Stimulated activated CD4-positive, alpha-beta T cell treated with anti-CD3 and anti-CD28 coated beads, Interleukin-2, amount 100 ng/mL, for 24 hours (primary cell): ENCODE measurements around the gene PAMR1.

ENCODE experiments used
- DNase-seq, 2 donors: peaks; one replicate each; pipeline ENCODE4 v3.0.0-alpha.2; 2020

The PAMR1 gene

GRCh38 chr11:35393098-35393497, 132.3 kb downstream of the PAMR1 start:
- DNase-seq, result no peak

- DNase-seq, result peak; percentile 92 to 93
Observed at GRCh38 chr11:35391922-35392688, 133.3 kb downstream of the PAMR1 start.

- peak; percentile 30 to 36 for DNase-seq
Observed at GRCh38 chr11:35390737-35391682, 134.4 kb downstream of the PAMR1 start.

DNA sequence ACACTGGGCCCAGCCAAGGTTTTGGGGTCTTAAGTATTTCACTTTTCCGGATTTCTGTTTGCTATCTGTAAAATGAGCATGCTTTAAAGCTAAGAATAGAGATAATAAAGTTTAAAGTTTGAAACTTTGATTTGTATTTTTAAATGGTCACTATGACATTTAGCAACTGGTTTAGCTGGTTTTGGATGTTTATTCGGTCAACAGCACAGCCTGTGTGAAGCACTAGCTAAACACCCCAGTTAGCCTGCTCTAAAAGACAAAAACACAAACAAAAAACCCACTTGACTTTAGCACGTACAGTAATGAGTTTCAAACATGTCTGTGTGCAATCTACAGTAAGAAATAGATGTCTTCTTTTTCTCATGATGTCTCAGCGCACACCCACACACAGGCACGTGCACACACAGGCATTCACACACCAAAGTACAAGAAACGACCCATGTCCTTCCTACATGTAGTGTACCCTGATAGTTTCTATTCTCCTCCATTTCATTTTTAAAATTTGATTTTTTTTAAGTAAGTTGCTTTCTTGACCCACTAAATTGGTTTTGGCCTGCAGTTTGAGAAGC, 135.4 kb downstream of the PAMR1 start:
- DNase-seq, result peak; percentile 45 to 47

DNA sequence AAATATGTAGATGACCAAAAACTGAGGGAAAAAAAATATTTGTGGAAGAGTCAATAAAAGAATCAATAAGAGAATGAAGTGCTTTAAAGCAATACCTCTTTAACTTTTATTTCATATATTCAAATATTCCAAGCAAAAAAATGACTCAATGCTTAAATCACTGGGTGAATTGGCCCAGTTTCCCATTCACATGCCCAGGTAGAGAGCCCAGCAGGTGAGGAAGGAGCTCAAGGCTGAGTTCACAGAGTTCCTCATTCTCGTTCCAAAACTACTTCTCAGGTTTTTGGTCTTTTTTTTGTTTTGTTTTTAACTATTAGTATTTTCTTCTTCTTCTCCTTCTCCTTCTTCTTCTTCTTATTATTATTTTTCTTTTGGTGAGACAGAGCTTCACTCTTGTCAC, 136.3 kb downstream of the PAMR1 start:
- DNase-seq, result no peak

DNA sequence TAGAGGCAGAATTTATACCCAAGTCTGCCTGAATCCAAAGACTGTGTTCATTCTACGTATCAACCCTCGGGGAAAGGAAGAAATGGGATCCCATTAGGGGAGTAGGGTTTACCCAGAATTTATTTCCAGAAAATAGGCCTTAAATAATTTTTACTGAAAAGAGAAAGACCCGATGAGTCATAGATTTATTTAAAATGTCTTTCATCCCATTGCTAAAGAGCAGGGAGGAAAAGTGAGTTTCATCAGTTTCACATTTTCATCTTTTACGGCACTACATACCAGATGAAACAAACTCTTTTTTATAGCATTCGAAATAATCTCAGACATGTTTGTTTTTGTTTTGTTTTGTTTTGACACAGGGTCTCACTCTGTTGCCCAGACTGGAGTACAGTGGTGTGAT, 137.4 kb downstream of the PAMR1 start:
- no peak for DNase-seq

DNA sequence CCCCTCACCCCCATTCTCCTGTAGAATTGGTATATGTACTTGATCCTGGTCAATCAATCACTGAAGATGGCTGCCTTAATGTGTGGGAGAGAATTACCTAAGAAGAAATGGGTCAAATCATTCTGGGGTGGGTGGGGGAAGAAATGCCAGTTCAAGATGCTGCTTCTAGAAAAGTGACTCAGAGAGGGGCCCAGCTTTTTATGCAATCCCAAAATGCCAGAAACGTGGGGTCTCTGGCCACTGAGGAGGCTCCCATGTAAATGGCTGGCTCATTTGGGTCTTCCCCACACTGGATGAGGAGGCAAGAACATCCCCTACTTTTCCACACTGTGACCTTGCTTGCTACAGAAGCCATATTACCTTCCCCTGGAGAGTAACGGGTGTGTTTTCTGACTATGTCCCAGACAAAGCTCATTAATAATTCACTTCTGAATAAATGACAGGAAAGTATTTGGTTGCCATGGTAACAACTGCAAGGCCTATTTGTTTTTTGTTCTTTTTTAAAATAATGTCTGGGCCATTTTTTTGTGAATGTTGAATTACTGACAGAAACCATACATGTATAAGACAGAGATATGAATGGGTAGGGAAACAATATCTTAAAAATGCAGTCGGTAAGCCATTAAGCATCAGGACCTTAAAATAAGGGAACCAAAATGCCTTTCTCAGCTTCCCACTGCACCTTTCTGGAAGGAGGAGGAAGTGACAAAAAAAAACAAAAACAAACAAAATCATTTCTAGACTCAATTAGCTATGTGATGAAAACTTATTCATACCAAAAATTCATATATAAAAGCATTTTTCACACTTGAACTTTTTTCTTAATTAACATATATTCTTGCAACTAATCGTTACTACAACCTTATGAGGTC, 138.1 kb downstream of the PAMR1 start:
- DNase-seq, result no peak

DNA sequence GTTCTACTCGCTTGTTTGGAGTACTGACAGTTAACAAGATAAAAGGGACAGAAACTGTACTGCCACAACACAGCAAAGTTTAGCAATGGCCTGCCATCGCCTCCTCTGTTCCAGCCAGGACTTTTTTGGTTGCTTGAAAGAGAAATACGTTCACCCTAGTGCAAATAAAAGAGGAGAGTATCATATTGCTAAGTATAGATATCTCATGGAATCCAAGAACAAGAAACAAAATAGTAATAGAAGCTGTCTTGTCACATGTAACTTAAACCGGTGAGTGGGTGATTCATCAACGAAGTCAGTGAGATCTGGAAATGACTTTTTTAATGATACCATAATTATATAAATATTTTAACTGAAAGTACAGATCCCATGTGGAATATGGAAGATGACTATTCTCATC, 141.5 kb downstream of the PAMR1 start:
- DNase-seq, result no peak
